Fibroblast of skin of abdomen (primary cell): Measurements from ENCODE around the gene TTC23. TPM values are rescaled to one million over a fixed set of nuclear protein-coding genes. Genes with fewer than 3 reads are reported as not detected.

ENCODE experiments used
- DNase-seq: peaks from one replicate; pipeline ENCODE4 v3.0.0-alpha.2; 2013
- polyA plus RNA-seq, 2 experiments: library from polyadenylated mRNA; unstranded; fragments of 120-200 nt; gene quantifications; one replicate each; pipeline ENCODE4 v1.2.1, GENCODE V29; 2013; ENCODE audit not compliant: insufficient read length in 2 of 2

The TTC23 gene, protein sequence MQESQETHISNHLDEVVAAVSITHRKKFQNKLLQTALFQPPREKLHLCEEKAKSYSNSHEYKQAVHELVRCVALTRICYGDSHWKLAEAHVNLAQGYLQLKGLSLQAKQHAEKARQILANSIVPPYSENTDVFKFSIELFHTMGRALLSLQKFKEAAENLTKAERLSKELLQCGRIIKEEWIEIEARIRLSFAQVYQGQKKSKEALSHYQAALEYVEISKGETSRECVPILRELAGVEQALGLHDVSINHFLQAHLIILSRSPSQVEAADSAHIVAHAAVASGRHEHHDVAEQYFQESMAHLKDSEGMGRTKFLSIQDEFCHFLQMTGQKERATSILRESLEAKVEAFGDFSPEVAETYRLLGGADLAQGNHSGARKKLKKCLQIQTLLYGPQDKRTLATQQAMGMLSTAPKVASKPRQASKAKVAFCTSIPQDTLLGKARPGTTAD
- polyA plus RNA-seq (2013, experiment 1 of 2; ENCODE audit: insufficient read length), result 17.7 TPM
- polyA plus RNA-seq (2013, experiment 2 of 2; ENCODE audit: insufficient read length), result 15.0 TPM

DNA sequence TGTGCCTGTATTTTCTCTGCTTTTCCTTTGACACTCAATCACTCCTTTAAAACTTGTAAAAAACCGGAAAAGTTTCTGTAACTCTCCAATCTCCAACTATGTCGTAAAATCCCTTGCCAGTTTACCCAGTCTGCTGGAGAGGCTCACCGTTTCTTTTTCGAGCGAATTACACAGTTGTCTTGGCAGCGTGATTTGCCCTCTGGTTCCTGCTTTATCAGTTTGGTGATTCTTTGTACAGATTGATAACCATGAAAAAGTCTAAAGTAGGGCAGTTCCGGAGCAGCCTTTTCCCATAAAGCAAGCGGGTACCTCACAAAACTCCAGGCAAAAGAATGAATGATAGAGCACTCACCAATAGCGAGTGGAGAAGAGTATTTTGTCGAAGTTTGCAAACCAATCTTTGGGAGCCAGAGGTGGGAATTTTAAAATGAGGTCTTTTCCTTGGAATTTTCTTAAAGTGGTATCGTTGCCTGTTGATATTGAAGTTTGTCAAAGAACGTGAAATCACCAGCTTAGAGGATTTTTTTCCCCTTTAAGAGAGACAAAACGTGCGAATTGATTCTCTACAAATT is at the start of gene TTC23:
Gene TTC23, minus strand, starts transcription at position 312 of the 572 bp plus-strand sequence. CDS start 20,869 bp downstream, outside the sequence.
- peak; percentile 88 for DNase-seq

DNA sequence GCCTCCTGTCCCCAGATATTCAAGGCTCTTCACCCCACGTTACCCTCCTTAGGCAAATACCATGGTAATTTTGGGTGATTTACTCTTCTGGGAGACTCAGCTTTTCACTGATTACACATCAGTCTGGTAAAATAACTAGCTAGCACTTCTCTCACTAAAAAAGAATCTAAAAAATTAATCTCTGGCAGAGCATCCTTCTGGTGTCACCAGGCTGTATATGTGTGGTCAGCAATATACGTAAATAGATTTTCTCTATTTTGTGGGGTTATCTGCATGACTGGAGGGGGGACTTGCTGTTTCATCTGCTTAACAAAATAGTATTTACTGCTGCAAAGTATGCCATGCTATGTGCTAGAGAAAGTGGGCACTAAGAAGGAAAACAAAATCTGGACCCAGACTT is 47.0 kb upstream of the TTC23 start:
- DNase-seq, result peak; percentile 4

DNA sequence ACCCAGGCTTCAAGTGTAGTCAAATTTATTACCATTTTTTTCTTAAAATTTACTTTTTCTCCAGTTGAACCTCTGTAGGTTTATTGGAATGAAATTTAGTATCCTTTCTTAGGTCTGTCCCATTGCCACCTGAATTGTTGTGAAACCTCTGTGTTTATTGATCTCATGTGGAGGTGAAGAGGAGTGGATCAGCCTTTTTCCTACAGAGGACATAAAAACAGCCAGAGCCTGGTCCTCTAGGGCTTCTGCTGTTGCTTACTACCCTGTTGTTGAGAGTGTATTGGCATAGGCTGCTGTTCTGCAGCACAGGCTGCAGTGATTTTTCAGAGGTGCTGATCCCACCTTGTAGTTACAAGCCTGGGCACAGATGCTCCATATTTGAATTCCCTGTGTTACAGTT is 46.5 kb upstream of the TTC23 start:
- DNase-seq, result no peak

DNA sequence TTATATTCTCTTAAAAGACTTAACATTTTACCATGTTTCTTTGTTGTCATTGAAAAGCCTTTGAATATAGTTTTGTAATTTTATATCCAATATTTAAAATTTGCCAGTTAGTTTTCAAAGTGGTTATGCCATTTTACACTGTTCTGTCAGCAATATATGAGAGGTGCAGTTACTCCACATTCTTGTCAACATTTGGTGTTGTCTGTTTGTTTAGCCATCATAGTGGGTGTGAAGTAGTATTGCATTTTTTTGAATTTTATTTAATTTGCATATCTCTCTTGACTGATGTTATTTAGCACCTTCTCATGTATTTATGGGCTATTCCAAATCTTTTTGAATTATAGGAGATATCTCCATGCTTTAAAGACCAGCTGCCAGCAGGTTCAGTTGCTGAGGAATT is 42.3 kb upstream of the TTC23 start:
- no peak for DNase-seq

DNA sequence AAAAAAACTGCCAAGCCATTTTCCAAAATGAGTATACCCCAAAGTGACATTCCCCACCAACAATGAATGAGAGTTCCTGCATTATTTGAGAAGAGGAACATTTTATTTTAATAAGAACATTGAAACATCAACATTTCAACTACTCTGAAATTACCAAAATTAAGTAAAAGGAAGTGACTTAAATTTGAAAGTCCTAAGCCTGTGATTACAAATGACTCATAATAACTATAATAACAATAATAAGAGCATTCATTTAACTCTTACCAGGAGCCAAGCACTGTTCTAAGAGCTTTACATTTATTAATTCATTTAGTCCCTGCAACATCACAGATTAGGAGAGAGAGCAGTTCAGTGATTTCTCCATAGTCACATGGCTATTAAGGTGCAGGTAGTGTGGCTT is 34.3 kb upstream of the TTC23 start:
- DNase-seq, result no peak

DNA sequence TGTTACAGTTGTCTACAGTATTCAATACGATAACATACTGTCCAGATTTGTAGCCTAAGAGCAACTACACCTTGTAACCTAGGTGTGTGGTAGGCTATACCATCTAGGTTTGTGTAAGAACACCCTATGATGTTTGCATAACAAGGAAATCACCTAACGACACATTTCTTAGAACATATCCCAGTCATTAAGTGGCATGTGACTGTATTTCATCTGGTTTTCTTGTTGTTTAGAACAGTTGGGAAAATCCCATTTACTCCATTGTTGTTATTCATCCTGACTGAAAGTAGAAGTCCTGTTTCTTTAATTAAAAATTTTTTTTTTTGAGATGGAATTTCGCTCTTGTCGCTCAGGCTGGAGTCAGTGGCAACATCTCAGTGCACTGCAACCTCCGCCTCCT is 33.2 kb upstream of the TTC23 start:
- no peak for DNase-seq

DNA sequence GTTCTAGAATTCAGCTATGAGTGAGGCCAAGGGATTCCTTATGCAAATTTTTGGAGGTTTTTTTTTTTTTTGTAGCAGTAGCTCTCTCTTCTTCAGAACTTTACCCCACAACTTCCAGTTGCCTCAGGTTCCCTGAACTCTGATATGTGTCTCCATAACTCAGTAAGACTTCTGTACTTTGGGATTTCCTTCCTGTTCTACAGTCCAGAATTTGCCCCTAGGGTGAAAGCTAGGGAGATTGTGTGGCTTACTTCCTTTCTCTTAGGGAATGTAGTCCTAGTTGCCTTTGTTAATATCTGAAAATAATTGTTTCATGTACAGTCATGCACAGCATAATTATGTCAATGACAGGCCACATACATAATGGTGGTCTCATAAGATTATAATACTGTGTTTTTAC is 32.7 kb upstream of the TTC23 start:
- DNase-seq, result no peak

DNA sequence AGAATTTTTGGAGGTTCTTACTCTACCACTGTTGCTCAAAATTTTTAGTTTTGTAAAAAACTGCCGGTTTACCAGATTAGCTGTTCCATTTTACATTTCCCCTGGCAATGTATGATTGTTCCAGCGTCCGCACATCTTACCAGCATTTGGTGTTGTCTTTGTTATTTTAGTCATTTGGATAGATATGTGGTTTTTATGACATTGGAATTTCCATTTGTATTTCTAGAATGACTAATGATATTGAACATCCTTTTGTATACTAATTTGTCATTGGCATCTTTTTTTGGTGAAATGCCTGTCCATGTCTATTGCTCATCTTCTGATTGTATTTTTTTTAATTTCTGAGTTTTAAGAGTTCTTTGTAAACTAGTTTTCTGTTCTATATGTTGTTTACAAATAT is 30.4 kb upstream of the TTC23 start:
- no peak for DNase-seq

DNA sequence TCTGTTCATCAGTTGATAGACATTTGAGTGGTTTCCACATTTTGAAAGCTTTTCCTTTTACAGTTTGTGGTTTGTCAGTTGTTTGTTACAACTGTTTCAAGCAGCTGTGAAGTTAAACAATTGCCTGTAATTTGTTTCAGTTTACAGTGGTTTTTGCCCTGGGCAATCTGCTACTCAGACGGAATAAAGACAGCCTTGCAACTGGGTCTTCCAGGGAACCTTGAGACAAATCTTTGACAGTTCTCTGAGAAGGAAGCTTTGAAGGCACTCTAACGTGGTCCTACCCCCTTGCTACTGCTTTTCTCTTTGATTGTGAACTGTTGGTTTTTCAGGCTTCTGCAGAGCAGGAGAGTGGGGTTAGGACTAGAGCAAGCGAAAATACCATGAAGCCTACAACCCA is 29.9 kb upstream of the TTC23 start:
- no peak for DNase-seq

DNA sequence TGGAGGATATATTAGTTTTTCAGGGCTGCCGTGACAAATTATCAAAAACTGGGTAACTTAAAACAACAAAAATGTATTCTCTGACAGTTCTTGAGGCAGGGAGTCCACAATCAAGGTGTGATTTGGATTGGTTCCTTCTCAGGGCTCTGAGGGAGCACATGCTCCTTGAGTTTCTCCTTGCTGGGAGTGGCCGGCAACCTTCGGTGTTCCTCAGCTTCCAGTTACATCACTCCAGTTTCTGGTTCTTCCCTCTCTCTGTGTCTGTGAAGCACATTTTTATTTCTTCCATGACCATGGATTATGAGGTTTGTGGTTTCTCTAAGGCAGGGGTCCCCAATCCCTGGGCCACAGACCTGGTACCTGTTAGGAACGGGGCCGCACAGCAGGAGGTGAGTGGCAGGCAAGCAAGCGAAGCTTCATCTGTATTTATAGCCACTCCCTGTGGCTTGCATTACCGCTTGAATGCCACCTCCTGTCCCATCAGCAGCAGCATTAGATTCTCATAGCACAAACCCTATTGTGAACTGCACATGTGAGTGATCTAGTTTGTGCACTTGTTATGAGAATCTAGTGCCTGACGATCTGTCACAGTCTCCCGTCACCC is 26.2 kb upstream of the TTC23 start:
- DNase-seq, result no peak

DNA sequence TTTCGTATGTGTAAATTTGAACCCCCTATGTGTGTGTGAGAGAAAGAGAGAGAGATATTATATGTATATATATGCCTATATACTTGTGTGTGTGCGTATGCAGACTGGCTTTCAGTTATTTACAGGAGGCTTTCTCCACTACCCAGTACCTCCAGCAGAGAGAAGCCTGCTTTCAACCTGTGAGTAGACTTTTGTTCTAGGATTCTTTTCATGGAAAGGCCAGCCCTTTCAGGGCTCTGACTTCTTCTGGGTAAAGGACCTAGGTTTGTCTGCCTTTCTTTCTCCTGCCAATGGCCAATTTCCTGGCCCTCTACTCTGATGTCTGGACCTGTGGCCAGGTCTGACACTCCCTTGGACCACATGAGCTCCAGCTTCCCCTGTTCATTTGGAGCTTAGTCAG is 25.7 kb upstream of the TTC23 start:
- no peak for DNase-seq

DNA sequence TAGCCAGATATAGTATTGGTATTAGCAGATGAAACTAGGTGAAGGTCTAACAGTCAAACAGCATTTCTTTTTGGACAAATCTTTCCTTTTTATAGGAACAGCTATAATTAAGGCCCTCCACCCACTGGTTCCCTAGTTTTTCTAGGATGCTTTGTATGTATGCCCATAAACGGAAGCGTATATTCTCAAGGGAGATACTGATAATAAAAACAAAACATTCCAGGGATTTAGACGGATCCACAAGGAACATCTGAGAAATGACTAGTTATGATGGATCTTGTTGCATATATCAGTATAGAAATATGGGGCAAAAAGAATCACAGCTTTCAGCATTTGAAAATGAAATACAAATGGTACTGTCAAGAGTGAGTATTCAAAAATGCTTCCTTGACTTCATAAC is 24.4 kb upstream of the TTC23 start:
- DNase-seq, result no peak

DNA sequence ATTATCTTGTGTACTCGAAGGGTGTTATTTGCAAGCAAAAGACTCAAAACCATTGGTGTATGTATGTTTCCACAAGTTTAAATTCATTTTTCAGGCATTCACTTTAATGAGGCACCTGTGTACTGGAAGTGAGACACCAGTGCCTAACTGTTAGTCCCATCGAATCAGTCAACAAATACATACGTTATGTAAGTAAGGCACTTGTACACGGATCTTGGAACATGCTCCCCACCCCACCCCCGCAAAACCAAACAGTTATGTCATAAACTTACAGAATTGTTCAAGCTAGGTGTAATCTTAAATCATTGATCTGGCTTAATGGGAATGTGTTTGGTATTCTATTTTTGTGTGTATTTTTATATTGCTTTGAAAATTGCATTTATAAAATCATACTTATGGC is 19.1 kb upstream of the TTC23 start:
- no peak for DNase-seq

DNA sequence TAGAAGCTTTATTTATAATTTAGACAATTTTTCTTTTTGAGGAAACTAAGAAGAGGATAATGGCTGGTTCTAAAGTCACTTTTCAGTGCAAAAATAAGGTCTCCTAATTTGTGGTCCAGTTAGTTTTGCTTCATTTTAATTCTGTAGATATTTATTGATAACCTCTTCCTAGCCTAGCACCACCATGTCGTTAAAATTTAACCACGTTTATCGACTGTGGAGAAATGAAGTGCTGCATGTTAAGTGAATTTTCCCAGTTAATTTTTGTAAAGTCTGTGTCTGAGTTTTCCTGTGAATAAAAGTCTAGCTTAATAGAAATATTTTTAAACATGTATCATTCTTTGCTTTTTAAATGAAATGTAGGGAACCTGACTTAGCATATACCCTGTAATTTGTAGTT is 18.6 kb upstream of the TTC23 start:
- no peak for DNase-seq

DNA sequence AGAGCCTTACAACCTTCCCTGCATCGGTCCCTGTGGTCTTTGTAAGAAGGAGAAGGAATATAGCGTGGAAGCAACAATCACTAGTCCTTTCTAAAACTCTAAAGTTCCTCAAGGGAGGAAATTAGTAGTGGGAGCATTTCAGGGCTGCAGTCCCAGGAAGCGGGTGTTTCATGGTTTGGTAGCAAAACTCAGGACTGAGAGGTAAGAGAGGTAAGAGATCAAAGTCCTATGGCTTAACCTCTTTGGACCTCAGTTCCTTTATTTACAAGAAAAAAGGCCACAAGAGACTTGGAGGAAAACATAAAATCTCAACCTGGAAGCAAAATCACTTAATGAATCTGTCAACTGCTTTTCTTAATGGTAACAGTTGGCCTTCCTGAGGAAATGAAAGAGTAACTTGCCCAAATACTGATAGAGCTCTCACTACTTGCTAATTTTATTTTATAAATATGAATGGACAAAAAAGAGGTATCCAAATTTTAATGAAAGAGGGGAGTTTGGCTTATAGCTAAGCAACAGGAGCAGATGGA is 16.2 kb upstream of the TTC23 start:
- no peak for DNase-seq

DNA sequence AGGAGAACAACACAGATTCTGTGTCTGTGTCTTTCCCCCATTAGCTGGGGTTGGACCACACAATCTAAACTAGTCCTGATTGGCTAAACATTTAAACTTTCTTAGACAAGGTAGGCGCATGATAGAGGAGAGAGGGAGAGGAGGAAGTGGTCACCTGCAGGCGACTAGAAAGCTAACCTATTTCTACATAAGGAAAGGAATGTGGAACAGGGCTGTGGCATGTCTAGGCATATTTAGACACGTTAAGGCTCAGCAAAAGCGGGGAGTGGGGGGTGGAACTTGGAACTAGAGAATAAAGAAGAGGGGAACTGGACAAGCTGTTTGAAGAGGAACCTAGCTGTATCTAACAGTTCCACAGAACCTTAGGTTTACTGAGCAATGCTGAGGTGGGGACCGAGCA is 14.7 kb upstream of the TTC23 start:
- no peak for DNase-seq

DNA sequence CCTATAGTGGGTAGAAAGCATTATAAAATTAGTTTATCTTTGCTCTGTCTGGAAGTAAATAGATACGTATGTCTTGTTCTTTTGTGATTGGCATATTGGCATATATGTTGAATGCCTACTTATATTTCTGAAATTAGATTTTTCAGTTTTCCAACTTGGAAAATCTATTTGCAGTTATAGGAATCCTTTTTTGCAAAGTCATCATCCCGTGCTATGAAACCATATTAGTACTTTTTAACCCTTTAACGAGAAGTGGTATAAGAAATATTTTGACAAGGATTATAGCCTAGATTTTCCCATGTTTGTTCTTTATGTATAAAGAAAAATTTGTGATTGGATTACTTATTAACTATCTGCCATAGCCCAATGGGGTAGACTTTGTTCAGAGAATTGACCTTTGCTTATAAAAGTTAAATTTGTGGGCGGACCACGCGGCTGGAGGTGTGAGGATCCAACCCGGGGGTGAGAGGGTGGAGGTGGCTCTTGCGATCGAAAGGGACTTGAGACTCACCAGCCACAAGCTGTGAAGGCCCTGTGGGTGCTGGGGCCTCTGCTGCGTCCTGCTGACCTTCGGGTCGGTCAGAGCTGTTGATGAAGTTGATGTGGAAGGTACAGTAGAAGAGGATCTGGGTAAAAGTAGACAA is 7.8 kb upstream of the TTC23 start:
- DNase-seq, result no peak

DNA sequence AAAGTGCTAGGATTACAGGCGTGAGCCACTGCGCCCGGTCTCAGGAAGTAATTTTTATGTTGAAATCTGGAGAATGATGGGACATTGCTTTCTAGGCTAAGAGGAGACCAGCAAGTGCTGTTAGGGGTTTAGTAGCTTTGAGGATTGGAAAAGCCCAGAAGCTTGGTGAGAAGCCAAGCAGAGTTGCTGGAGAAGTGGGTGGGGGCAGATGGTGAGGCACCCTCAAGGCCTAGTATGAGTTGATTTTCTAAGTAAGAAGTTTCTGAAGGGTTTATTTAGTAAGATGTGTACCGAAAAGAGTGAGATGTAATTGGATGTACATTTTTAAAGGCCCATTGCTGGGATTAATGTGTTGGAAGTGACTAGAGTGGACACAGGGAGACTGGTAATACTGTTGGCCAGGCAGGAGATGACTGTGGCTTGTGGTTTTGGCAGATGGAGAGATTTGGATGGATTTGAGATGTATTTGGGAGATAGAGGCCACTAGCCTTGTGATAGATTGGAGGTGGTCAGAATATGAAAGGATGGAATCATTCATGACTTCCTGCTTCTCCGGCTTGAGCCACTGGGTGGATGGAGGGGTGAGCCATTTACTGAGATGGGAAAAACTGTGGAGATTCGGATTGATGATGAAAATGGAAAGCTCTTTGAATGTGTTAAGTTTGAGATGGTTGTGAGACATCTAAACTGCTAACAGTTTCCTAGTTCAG is 4.2 kb upstream of the TTC23 start:
- peak; percentile 76 for DNase-seq

DNA sequence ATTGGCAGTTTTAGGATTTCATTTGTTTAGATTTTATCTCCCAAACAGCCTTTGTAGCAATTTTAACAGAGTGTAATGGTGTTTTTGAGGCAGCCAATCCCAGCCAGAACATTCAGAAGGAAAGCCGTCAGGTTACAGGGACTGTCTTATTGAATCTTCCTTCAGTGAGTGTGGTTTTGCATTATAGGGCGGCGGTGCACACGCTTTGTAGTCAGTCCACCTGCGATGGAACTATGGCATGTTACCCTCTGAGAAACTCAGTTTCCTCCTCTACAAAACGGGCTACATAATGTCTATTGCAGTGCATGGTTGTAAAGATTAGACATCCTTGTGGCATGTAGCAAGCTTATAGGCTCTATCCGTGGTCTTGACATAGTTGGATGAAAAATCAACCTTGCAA is 2.9 kb upstream of the TTC23 start:
- DNase-seq, result peak; percentile 10

DNA sequence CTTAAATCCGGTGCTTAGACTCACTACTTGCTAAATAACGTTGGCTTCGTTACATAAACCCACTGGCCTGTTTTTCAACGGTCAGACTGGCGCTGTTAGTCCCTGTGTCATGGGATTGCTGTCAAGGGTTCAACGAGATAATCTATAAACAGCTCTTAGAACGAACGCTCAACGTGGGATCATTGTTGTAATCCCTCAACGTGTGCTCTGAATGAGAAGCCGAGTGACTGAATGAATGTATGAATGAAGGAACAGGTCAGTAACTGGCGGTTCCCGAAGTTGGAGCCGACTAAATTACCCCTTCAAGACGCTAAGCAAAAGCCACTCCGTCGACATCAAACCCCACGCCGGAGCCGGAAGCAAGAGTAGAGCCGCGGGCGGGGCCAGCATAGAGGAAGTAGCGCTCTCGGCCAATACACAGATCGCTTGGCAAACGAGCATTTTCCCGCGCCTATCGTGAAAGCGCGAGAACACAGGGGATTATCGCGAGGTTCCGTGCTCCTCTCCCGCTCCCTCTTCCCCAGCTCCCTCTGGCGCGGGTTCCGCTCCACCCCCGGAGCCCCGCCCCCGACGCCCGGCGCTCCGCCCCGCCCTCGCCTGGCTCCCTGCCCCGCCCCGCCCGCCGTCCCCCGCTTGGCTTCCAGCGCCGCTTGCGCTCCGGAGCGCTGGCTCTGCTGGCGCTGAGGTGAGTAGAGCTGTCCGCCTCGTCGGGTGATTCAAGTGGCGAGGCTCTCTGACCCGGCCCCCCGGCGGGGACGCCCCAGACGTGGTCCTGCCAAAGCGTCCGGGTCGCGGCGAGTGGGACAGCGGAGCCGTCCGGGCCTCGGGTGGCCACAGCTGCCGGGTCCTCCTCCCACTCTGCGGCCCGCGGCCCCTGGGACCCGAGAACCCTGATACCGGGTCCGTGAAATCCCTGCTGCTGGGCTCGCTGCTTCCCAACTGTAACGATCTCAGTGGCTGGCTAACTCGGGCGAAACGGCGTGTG is 1.8 kb upstream of the TTC23 start, which contains the start of gene LRRC28:
Gene LRRC28, plus strand, starts transcription at position 625 of the 985 bp plus-strand sequence. CDS start 4,477 bp downstream, outside the sequence.
- peak; percentile 99 for DNase-seq

DNA sequence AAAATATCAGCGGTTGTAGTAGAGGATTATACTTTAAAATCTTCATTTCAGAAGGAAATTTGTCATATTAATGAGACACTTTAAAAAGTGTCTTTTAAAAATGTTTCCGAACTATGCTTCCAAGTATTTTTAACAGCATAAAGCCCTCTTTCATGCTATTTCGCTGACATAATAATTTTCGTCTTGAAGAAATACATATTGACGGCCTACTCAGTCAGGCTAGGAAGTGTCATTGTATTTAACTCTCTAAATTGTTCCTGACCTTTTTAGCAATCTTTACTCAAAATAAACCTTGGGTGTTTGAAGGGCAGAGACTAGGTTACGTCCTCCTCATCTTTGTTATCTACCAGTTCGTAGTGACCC is 1.1 kb upstream of the TTC23 start:
- no peak for DNase-seq
